GM12878 (cell line): ENCODE results near the gene AGRN.

Source experiments
- BHLHE40 ChIP-seq, 2 experiments: fragments of 450-650 bp in 1 of 2; IDR thresholded peaks; 2 replicates each; pipeline ENCODE4 v1.6.1; 2011 to 2017; ENCODE audit warnings: low read depth in 2 of 2, borderline replicate concordance in 1 of 2, improper control_type of control experiment in 1 of 2, low read length in 1 of 2, mild to moderate bottlenecking in 1 of 2
- EED ChIP-seq: sonication (generic); IDR thresholded peaks from 2 replicates; pipeline ENCODE4 v1.6.1; 2016; ENCODE audit warnings: antibody characterized with exemption, low read depth
- EP300 ChIP-seq, 2 experiments: fragments of 150-350 bp in 1 of 2; IDR thresholded peaks; 2 replicates each; pipeline ENCODE4 v1.6.1; 2011 to 2012; ENCODE audit warnings: low read depth in 2 of 2, low read length in 2 of 2, borderline replicate concordance in 1 of 2, improper control_type of control experiment in 1 of 2, inconsistent platforms in 1 of 2; ENCODE audit not compliant: control insufficient read depth in 1 of 2
- HDAC6 ChIP-seq: fragments of 200-600 bp; sonication (generic); IDR thresholded peaks from one replicate; pipeline ENCODE4 v1.8.0; 2017; ENCODE audit warnings: antibody characterized with exemption; ENCODE audit not compliant: unreplicated experiment
- IKZF2 ChIP-seq, 2 experiments: fragments of 450-650 bp; IDR thresholded peaks; 2 replicates each; pipeline ENCODE4 v1.6.1; 2017; ENCODE audit warnings: mild to moderate bottlenecking in 2 of 2, moderate library complexity in 2 of 2
- POLR2AphosphoS5 ChIP-seq: IDR thresholded peaks from 2 replicates; pipeline ENCODE4 v1.6.1; 2011; ENCODE audit warnings: mild to moderate bottlenecking, low read length, inconsistent platforms
- RFX5 ChIP-seq: IDR thresholded peaks from 2 replicates; pipeline ENCODE4 v1.6.1; 2011; ENCODE audit warnings: low read depth, low read length, improper control_type of control experiment
- ZNF274 ChIP-seq: IDR thresholded peaks from one replicate; pipeline ENCODE4 v1.8.0; 2011; ENCODE audit not compliant: insufficient read length, insufficient read depth
- ZNF384 ChIP-seq: IDR thresholded peaks from 2 replicates; pipeline ENCODE4 v1.6.1; 2012; ENCODE audit warnings: low read depth, mild to moderate bottlenecking, low read length, improper control_type of control experiment, borderline replicate concordance
- TF ChIP-seq, protein P1 (sequence below), 3 experiments: IDR thresholded peaks in 2 of 3; conservative IDR thresholded peaks in 1 of 3; 2 replicates each; pipeline ENCODE4 v1.5.1; 2011; ENCODE audit warnings: low read depth in 3 of 3, low read length in 3 of 3, mild to moderate bottlenecking in 3 of 3, control low read depth in 2 of 3, moderate library complexity in 2 of 3, inconsistent platforms in 1 of 3, mixed read lengths in 1 of 3; ENCODE audit not compliant: control insufficient read depth in 2 of 3, insufficient read depth in 1 of 3; ENCODE audit errors: extremely low read depth in 1 of 3
- TF ChIP-seq, protein P2 (sequence below): fragments of 450-650 bp; IDR thresholded peaks from 2 replicates; pipeline ENCODE4 v1.6.1; 2014; ENCODE audit warnings: mild to moderate bottlenecking

- TF ChIP-seq IKZF2 (IDR thresholded peaks at IDR 0.05) (no peak), HDAC6 (no peak), POLR2AphosphoS5 (no peak), RFX5 (no peak), EP300 (IDR thresholded peaks at IDR 0.05; ENCODE audit: borderline replicate concordance in 1 of 2, control insufficient read depth in 1 of 2, low read depth in 2 of 2, low read length in 2 of 2) (no peak), ZNF274 (no peak), ZNF384 (no peak), EED (no peak), BHLHE40 (IDR thresholded peaks at IDR 0.05; ENCODE audit: borderline replicate concordance in 1 of 2, low read depth in 2 of 2, low read length in 1 of 2) (peak in 1 of 2 experiments; percentile 54; a peak in 2 of 4 replicates)
- TF ChIP-seq, protein P1, sequence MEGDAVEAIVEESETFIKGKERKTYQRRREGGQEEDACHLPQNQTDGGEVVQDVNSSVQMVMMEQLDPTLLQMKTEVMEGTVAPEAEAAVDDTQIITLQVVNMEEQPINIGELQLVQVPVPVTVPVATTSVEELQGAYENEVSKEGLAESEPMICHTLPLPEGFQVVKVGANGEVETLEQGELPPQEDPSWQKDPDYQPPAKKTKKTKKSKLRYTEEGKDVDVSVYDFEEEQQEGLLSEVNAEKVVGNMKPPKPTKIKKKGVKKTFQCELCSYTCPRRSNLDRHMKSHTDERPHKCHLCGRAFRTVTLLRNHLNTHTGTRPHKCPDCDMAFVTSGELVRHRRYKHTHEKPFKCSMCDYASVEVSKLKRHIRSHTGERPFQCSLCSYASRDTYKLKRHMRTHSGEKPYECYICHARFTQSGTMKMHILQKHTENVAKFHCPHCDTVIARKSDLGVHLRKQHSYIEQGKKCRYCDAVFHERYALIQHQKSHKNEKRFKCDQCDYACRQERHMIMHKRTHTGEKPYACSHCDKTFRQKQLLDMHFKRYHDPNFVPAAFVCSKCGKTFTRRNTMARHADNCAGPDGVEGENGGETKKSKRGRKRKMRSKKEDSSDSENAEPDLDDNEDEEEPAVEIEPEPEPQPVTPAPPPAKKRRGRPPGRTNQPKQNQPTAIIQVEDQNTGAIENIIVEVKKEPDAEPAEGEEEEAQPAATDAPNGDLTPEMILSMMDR (IDR thresholded peaks at IDR 0.05 in 2 of 3, conservative IDR thresholded peaks at IDR 0.05 in 1 of 3; ENCODE audit: control insufficient read depth in 2 of 3, extremely low read depth in 1 of 3, insufficient read depth in 1 of 3, low read depth in 3 of 3, low read length in 3 of 3): no peak
- TF ChIP-seq, protein P2, sequence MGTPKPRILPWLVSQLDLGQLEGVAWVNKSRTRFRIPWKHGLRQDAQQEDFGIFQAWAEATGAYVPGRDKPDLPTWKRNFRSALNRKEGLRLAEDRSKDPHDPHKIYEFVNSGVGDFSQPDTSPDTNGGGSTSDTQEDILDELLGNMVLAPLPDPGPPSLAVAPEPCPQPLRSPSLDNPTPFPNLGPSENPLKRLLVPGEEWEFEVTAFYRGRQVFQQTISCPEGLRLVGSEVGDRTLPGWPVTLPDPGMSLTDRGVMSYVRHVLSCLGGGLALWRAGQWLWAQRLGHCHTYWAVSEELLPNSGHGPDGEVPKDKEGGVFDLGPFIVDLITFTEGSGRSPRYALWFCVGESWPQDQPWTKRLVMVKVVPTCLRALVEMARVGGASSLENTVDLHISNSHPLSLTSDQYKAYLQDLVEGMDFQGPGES: no peak
These were observed 48.7 kb downstream of the AGRN start for GRCh38 chr1:1068517-1069055.
